H9 (cell line): ENCODE measurements around the gene TMTC3. TPM values are rescaled to one million over a fixed set of nuclear protein-coding genes. Genes with fewer than 3 reads are reported as not detected.

Source experiments
- DNase-seq: peaks from one replicate; pipeline ENCODE4 v3.0.0-alpha.2; 2017
- H2AFZ ChIP-seq: one replicate; pipeline ENCODE4 v1.6.1; 2013; ENCODE audit warnings: mild to moderate bottlenecking, low read length, control low read depth, moderate library complexity
- H2AK5ac ChIP-seq: 2 replicates; pipeline ENCODE4 v1.6.1; 2013; ENCODE audit warnings: low read length, control low read depth, mixed read lengths; ENCODE audit not compliant: insufficient read length
- H2BK120ac ChIP-seq: one replicate; pipeline ENCODE4 v1.6.1; 2013; ENCODE audit warnings: low read depth, mild to moderate bottlenecking, low read length, control low read depth, inconsistent platforms; ENCODE audit not compliant: poor library complexity, severe bottlenecking
- H2BK12ac ChIP-seq: 2 replicates; pipeline ENCODE4 v1.6.1; 2013; ENCODE audit warnings: low read length, control low read depth, mixed read lengths, low read depth; ENCODE audit not compliant: insufficient read length
- H2BK15ac ChIP-seq: 2 replicates; pipeline ENCODE4 v1.6.1; 2013; ENCODE audit warnings: low read depth, low read length, control low read depth
- H2BK20ac ChIP-seq: one replicate; pipeline ENCODE4 v1.6.1; 2013; ENCODE audit warnings: low read depth, mild to moderate bottlenecking, low read length, control low read depth, inconsistent platforms; ENCODE audit not compliant: poor library complexity, severe bottlenecking
- H2BK5ac ChIP-seq: 2 replicates; pipeline ENCODE4 v1.6.1; 2013; ENCODE audit warnings: low read length, control low read depth, mixed read lengths; ENCODE audit not compliant: insufficient read length
- H3K14ac ChIP-seq: 2 replicates; pipeline ENCODE4 v1.6.1; 2013; ENCODE audit warnings: low read length, control low read depth; ENCODE audit not compliant: insufficient read depth
- H3K18ac ChIP-seq: 2 replicates; pipeline ENCODE4 v1.6.1; 2013; ENCODE audit warnings: low read depth, mild to moderate bottlenecking, mixed read lengths, low read length, control low read depth; ENCODE audit not compliant: insufficient read length
- H3K23ac ChIP-seq: 2 replicates; pipeline ENCODE4 v1.6.1; 2013; ENCODE audit warnings: low read length, control low read depth, mixed read lengths, low read depth; ENCODE audit not compliant: insufficient read length
- H3K23me2 ChIP-seq: 2 replicates; pipeline ENCODE4 v1.6.1; 2013; ENCODE audit warnings: low read depth, mild to moderate bottlenecking, mixed read lengths, low read length, control low read depth; ENCODE audit not compliant: insufficient read length, poor library complexity, severe bottlenecking
- H3K27ac ChIP-seq: 2 replicates; pipeline ENCODE4 v1.5.1; 2013; ENCODE audit warnings: low read length, control low read depth, mixed read lengths, low read depth; ENCODE audit not compliant: insufficient read length
- H3K27me3 ChIP-seq: 2 replicates; pipeline ENCODE4 v1.6.1; 2013; ENCODE audit warnings: low read length, control low read depth, inconsistent platforms; ENCODE audit not compliant: insufficient read depth
- H3K4ac ChIP-seq: 2 replicates; pipeline ENCODE4 v1.6.1; 2013; ENCODE audit warnings: low read depth, mild to moderate bottlenecking, control low read depth, inconsistent platforms, low read length, moderate library complexity
- H3K4me1 ChIP-seq: 2 replicates; pipeline ENCODE4 v1.6.1; 2013; ENCODE audit warnings: low read length, control low read depth, inconsistent platforms; ENCODE audit not compliant: insufficient read depth
- H3K4me2 ChIP-seq: 2 replicates; pipeline ENCODE4 v1.6.1; 2013; ENCODE audit warnings: low read length, control low read depth, mixed read lengths; ENCODE audit not compliant: insufficient read length, insufficient read depth
- H3K56ac ChIP-seq: 2 replicates; pipeline ENCODE4 v1.6.1; 2013; ENCODE audit warnings: low read depth, mild to moderate bottlenecking, mixed read lengths, low read length, control low read depth; ENCODE audit not compliant: insufficient read length
- H3K79me1 ChIP-seq: 2 replicates; pipeline ENCODE4 v1.6.1; 2013; ENCODE audit warnings: low read depth, mild to moderate bottlenecking, moderate library complexity, low read length, control low read depth, inconsistent platforms; ENCODE audit not compliant: insufficient read depth, poor library complexity, severe bottlenecking
- H3K79me2 ChIP-seq: 2 replicates; pipeline ENCODE4 v1.6.1; 2013; ENCODE audit warnings: low read length, control low read depth, inconsistent platforms; ENCODE audit not compliant: insufficient read depth
- H3K9ac ChIP-seq: 2 replicates; pipeline ENCODE4 v1.6.1; 2013; ENCODE audit warnings: low read length, control low read depth, mixed read lengths; ENCODE audit not compliant: insufficient read length; ENCODE audit errors: extremely low read depth
- H3K9me3 ChIP-seq: one replicate; pipeline ENCODE4 v1.6.1; 2013; ENCODE audit warnings: low read depth, low read length, inconsistent platforms; ENCODE audit not compliant: control insufficient read depth
- H3T11ph ChIP-seq: one replicate; pipeline ENCODE4 v1.6.1; 2013; ENCODE audit warnings: mild to moderate bottlenecking, low read length, control low read depth, inconsistent platforms
- H4K20me1 ChIP-seq: one replicate; pipeline ENCODE4 v1.6.1; 2013; ENCODE audit not compliant: control insufficient read depth, insufficient read length, insufficient read depth
- H4K5ac ChIP-seq: 2 replicates; pipeline ENCODE4 v1.6.1; 2013; ENCODE audit warnings: low read depth, mild to moderate bottlenecking, mixed read lengths, low read length, control low read depth; ENCODE audit not compliant: insufficient read length
- H4K8ac ChIP-seq: replicated peaks from 2 replicates; pipeline ENCODE4 v1.6.1; 2013; ENCODE audit warnings: low read length, control low read depth, mixed read lengths, low read depth; ENCODE audit not compliant: insufficient read length
- H4K91ac ChIP-seq: 2 replicates; pipeline ENCODE4 v1.6.1; 2013; ENCODE audit warnings: low read depth, mild to moderate bottlenecking, moderate library complexity, mixed read lengths, low read length, control low read depth; ENCODE audit not compliant: insufficient read length
- H3K27ac Mint-ChIP-seq, 3 experiments: 2 replicates in 2 of 3; 3 replicates in 1 of 3; pipeline ENCODE4 v1.8.0; 2020 to 2021; ENCODE audit warnings: mixed read lengths in 3 of 3, mild to moderate bottlenecking in 1 of 3, moderate library complexity in 1 of 3
- H3K27me3 Mint-ChIP-seq: 2 replicates; pipeline ENCODE4 v1.8.0; 2021; ENCODE audit warnings: low read depth, mild to moderate bottlenecking, moderate library complexity, mixed read lengths
- H3K36me3 Mint-ChIP-seq, 3 experiments: 2 replicates in 2 of 3; 3 replicates in 1 of 3; pipeline ENCODE4 v1.8.0; 2020 to 2021; ENCODE audit warnings: low read depth in 3 of 3, mixed read lengths in 3 of 3; ENCODE audit not compliant: insufficient read depth in 1 of 3
- H3K4me1 Mint-ChIP-seq, 2 experiments: 2 replicates each; pipeline ENCODE4 v1.8.0; 2020; ENCODE audit warnings: mixed read lengths in 2 of 2
- H3K4me3 Mint-ChIP-seq, 2 experiments: 2 replicates in 1 of 2; 3 replicates in 1 of 2; pipeline ENCODE4 v1.8.0; 2020 to 2021; ENCODE audit warnings: mild to moderate bottlenecking in 2 of 2, mixed read lengths in 2 of 2, moderate library complexity in 1 of 2
- H3K9me3 Mint-ChIP-seq, 2 experiments: 2 replicates in 1 of 2; 3 replicates in 1 of 2; pipeline ENCODE4 v1.8.0; 2020; ENCODE audit warnings: mild to moderate bottlenecking in 2 of 2, mixed read lengths in 2 of 2, moderate library complexity in 1 of 2
- WGBS: extraction: QIAGEN DNeasy Blood & Tissue Kit; methylation state at CpG from one replicate; pipeline ENCODE4 v1.1.7; 2013; ENCODE audit warnings: missing lambda C conversion rate, low lambda C conversion rate, mixed read lengths; ENCODE audit not compliant: insufficient read length; ENCODE audit errors: extremely low coverage; 5-methylcytosine and 5-hydroxymethylcytosine counted together
- total RNA-seq: library from RNA; stranded (reverse); gene quantifications from 2 replicates; pipeline ENCODE4 v1.2.1, GENCODE V29; 2021
- TF ChIP-seq, protein P1 (sequence below): fragments of 200-600 bp; sonication (generic); conservative IDR thresholded peaks from 3 replicates; pipeline ENCODE4 v1.8.0; 2021; ENCODE audit warnings: antibody characterized with exemption, mild to moderate bottlenecking

Gene TMTC3
- total RNA-seq, 1 experiment from 2014 or later, result 37.7 TPM

DNA sequence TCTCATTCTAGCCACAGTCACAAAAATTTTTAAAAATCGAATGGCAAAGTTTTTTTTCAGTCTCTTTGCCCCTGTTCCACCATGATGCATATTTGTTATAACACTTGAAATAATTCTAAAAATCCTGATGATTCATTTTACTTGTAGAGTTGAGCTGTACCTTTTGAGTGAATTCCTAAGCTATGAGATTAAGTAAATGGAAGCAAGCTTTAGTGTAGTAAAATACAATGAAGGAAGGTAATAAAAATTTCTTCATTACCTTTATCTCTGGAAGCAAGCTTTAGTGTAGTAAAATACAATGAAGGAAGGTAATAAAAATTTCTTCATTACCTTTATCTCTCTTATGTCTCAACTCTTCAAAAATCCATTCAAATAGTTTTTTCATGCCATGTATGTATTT lies 46.1 kb downstream of the TMTC3 start:
- TF ChIP-seq, protein P1, sequence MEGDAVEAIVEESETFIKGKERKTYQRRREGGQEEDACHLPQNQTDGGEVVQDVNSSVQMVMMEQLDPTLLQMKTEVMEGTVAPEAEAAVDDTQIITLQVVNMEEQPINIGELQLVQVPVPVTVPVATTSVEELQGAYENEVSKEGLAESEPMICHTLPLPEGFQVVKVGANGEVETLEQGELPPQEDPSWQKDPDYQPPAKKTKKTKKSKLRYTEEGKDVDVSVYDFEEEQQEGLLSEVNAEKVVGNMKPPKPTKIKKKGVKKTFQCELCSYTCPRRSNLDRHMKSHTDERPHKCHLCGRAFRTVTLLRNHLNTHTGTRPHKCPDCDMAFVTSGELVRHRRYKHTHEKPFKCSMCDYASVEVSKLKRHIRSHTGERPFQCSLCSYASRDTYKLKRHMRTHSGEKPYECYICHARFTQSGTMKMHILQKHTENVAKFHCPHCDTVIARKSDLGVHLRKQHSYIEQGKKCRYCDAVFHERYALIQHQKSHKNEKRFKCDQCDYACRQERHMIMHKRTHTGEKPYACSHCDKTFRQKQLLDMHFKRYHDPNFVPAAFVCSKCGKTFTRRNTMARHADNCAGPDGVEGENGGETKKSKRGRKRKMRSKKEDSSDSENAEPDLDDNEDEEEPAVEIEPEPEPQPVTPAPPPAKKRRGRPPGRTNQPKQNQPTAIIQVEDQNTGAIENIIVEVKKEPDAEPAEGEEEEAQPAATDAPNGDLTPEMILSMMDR, result no peak

More for the DNA sequence above, 46.1 kb downstream of the TMTC3 start:
- H4K8ac ChIP-seq, result no peak overlapping the region
- H3K9ac ChIP-seq, result no peak overlapping the region
- no peaks in the 10 kb centered on the region for H3K9me3 ChIP-seq
- no peaks in the 10 kb centered on the region for H3K79me1 ChIP-seq
- no peak overlapping the region for H2AK5ac ChIP-seq
- no peaks in the 10 kb centered on the region for H3K23me2 ChIP-seq
- H3K18ac ChIP-seq, result no peak overlapping the region
- Mint-ChIP-seq H3K4me1 (no peaks in the 10 kb centered on the region), H3K9me3 (peaks cover 0 to 4% of the 10 kb centered on the region in 2 experiments; a peak in 1 of 5 replicates), H3K27me3 (no peaks in the 10 kb centered on the region), H3K27ac (no peak overlapping the region), H3K4me3 (no peak overlapping the region), H3K36me3 (peaks cover 17 to 26% (median 18%) of the 10 kb centered on the region in 3 experiments)
- H3K23ac ChIP-seq, result no peak overlapping the region
- no peak overlapping the region for H2BK20ac ChIP-seq
- no peak overlapping the region for H3K27ac ChIP-seq
- H3K56ac ChIP-seq, result no peak overlapping the region
- no peaks in the 10 kb centered on the region for H3K27me3 ChIP-seq
- no peak overlapping the region for H4K5ac ChIP-seq
- H2BK120ac ChIP-seq, result no peak overlapping the region
- H4K91ac ChIP-seq, result no peak overlapping the region
- H2AFZ ChIP-seq, result no peak overlapping the region
- DNase-seq, result no peak
- no peaks in the 10 kb centered on the region for H4K20me1 ChIP-seq
- no peaks in the 10 kb centered on the region for H3K4me1 ChIP-seq
- no peaks in the 10 kb centered on the region for H3K79me2 ChIP-seq
- H3K14ac ChIP-seq, result no peak overlapping the region
- no peak overlapping the region for H2BK15ac ChIP-seq
- H2BK5ac ChIP-seq, result no peak overlapping the region
- no CpG with 5 or more reads among the region's 1 CpG for WGBS
- H3K4ac ChIP-seq, result no peak overlapping the region
- no peak overlapping the region for H3K4me2 ChIP-seq
- H2BK12ac ChIP-seq, result no peak overlapping the region
- H3T11ph ChIP-seq, result no peak overlapping the region
